ENCODE data around the gene FREM1. TPM values are rescaled to one million over a fixed set of nuclear protein-coding genes. Genes with fewer than 3 reads are reported as not detected.
A peak's percentile ranks its signal among the peaks of the same experiment; 100 is the strongest.

Gene FREM1
- total and polyA plus RNA-seq, 2 of the 13 experiments (the other 11 are each of a cell fraction or from before 2014, with no cell fraction given) = 64.3 to 202 TPM

- TF ChIP-seq, protein P1, sequence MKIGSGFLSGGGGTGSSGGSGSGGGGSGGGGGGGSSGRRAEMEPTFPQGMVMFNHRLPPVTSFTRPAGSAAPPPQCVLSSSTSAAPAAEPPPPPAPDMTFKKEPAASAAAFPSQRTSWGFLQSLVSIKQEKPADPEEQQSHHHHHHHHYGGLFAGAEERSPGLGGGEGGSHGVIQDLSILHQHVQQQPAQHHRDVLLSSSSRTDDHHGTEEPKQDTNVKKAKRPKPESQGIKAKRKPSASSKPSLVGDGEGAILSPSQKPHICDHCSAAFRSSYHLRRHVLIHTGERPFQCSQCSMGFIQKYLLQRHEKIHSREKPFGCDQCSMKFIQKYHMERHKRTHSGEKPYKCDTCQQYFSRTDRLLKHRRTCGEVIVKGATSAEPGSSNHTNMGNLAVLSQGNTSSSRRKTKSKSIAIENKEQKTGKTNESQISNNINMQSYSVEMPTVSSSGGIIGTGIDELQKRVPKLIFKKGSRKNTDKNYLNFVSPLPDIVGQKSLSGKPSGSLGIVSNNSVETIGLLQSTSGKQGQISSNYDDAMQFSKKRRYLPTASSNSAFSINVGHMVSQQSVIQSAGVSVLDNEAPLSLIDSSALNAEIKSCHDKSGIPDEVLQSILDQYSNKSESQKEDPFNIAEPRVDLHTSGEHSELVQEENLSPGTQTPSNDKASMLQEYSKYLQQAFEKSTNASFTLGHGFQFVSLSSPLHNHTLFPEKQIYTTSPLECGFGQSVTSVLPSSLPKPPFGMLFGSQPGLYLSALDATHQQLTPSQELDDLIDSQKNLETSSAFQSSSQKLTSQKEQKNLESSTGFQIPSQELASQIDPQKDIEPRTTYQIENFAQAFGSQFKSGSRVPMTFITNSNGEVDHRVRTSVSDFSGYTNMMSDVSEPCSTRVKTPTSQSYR (CRISPR knock-in tag; IDR thresholded peaks at IDR 0.05; ENCODE audit: borderline replicate concordance) = peak; percentile 59
- no peak for TF ChIP-seq GLMP (CRISPR knock-in tag; IDR thresholded peaks at IDR 0.05; ENCODE audit: borderline replicate concordance)
- no peak for TF ChIP-seq POLR2AphosphoS2 (IDR thresholded peaks at IDR 0.05; ENCODE audit: low read depth, low read length)
- no peak for TF ChIP-seq ZNF10 (CRISPR knock-in tag; IDR thresholded peaks at IDR 0.05; ENCODE audit: borderline replicate concordance, low read depth)
- no peak for TF ChIP-seq SATB2 (CRISPR knock-in tag; IDR thresholded peaks at IDR 0.05)
- TF ChIP-seq MBD4 (IDR thresholded peaks at IDR 0.05; ENCODE audit: borderline replicate concordance, low read length) = no peak
- no peak for TF ChIP-seq PLRG1 (conservative IDR thresholded peaks at IDR 0.05)
- no peak for TF ChIP-seq ZBTB10 (CRISPR knock-in tag; IDR thresholded peaks at IDR 0.05; ENCODE audit: borderline replicate concordance)
- peak; percentile 94 for TF ChIP-seq ZFX (CRISPR knock-in tag; IDR thresholded peaks at IDR 0.05; ENCODE audit: low read depth)
- peak; percentile 39; the same call in 1 of the 2 replicates for TF ChIP-seq MAFG (CRISPR knock-in tag; IDR thresholded peaks at IDR 0.05)
- TF ChIP-seq BORCS8-MEF2B (CRISPR knock-in tag; IDR thresholded peaks at IDR 0.05) = peak; percentile 72; the same call in 1 of the 2 replicates
- 0 out of 2 replicates have a peak, but pooled peaks have one; percentile 60 for TF ChIP-seq HOXA9 (CRISPR knock-in tag; IDR thresholded peaks at IDR 0.05; ENCODE audit: borderline replicate concordance)
- TF ChIP-seq ZNF746 (CRISPR knock-in tag; IDR thresholded peaks at IDR 0.05) = 0 out of 2 replicates have a peak, but pooled peaks have one; percentile 42
- TF ChIP-seq EEA1 (CRISPR knock-in tag; IDR thresholded peaks at IDR 0.05; ENCODE audit: borderline replicate concordance) = peak; percentile 50; the same call in 1 of the 2 replicates
- TF ChIP-seq IKZF4 (CRISPR knock-in tag; IDR thresholded peaks at IDR 0.05; ENCODE audit: borderline replicate concordance, low read depth, not compliant biosample characterization) = no peak
- TF ChIP-seq, protein P2, sequence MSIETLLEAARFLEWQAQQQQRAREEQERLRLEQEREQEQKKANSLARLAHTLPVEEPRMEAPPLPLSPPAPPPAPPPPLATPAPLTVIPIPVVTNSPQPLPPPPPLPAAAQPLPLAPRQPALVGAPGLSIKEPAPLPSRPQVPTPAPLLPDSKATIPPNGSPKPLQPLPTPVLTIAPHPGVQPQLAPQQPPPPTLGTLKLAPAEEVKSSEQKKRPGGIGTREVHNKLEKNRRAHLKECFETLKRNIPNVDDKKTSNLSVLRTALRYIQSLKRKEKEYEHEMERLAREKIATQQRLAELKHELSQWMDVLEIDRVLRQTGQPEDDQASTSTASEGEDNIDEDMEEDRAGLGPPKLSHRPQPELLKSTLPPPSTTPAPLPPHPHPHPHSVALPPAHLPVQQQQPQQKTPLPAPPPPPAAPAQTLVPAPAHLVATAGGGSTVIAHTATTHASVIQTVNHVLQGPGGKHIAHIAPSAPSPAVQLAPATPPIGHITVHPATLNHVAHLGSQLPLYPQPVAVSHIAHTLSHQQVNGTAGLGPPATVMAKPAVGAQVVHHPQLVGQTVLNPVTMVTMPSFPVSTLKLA (IDR thresholded peaks at IDR 0.05) = no peak
- TF ChIP-seq SOX5 (CRISPR knock-in tag; IDR thresholded peaks at IDR 0.05; ENCODE audit: borderline replicate concordance) = no peak
- no peak for TF ChIP-seq ZNF652 (CRISPR knock-in tag; IDR thresholded peaks at IDR 0.05; ENCODE audit: borderline replicate concordance, low read depth)
- peak; percentile 81 for TF ChIP-seq KMT2B (CRISPR knock-in tag; IDR thresholded peaks at IDR 0.05)
- TF ChIP-seq NCOA1 (CRISPR knock-in tag; IDR thresholded peaks at IDR 0.05) = no peak
- TF ChIP-seq SMYD3 (CRISPR knock-in tag; IDR thresholded peaks at IDR 0.05) = no peak
- no peak for TF ChIP-seq KLF15 (CRISPR knock-in tag; IDR thresholded peaks at IDR 0.05; ENCODE audit: borderline replicate concordance)
These were observed 216.9 kb downstream of the FREM1 start, which contains the start of gene ZDHHC21 (continued) for GRCh38 chr9:14693251-14693861.
